HL-60 (cell line): Measurements from ENCODE around the gene TRIM7.

ENCODE experiments used
- DNase-seq, 2 experiments: peaks; one replicate each; pipeline ENCODE4 v3.0.0-alpha.2; 2010 to 2020; ENCODE audit warnings: low read depth in 1 of 2, low spot score in 1 of 2
- H3K27ac ChIP-seq: fragments of 250-450 bp; sonication (Bioruptor Pico); replicated peaks from 2 replicates; pipeline ENCODE4 v1.5.1; 2020; ENCODE audit warnings: mild to moderate bottlenecking, moderate library complexity
- H3K27me3 ChIP-seq: fragments of 250-450 bp; sonication (Bioruptor Pico); 2 replicates; pipeline ENCODE4 v1.5.1; 2021; ENCODE audit warnings: mild to moderate bottlenecking, moderate library complexity; ENCODE audit not compliant: insufficient read depth, poor library complexity, severe bottlenecking
- H3K4me3 ChIP-seq: replicated peaks from 2 replicates; pipeline ENCODE4 v1.5.1; 2011; ENCODE audit warnings: mild to moderate bottlenecking, control low read depth, low read length; ENCODE audit not compliant: insufficient read depth
- CTCF ChIP-seq: IDR thresholded peaks from one replicate; pipeline ENCODE4 v1.5.1; 2011; ENCODE audit warnings: low read length, control low read depth, inconsistent platforms; ENCODE audit not compliant: insufficient read depth
- GABPA ChIP-seq: IDR thresholded peaks from 2 replicates; pipeline ENCODE4 v1.6.1; 2012; ENCODE audit warnings: low read depth
- POLR2AphosphoS5 ChIP-seq: IDR thresholded peaks from 2 replicates; pipeline ENCODE4 v1.6.1; 2012; ENCODE audit warnings: low read depth
- REST ChIP-seq: IDR thresholded peaks from 2 replicates; pipeline ENCODE4 v1.6.1; 2012; ENCODE audit warnings: low read depth; ENCODE audit not compliant: insufficient replicate concordance
- SPI1 ChIP-seq: IDR thresholded peaks from 2 replicates; pipeline ENCODE4 v1.6.1; 2012; ENCODE audit warnings: low read depth, mild to moderate bottlenecking, borderline replicate concordance

TRIM7 gene

GRCh38 chr5:181222630-181223057 is 17.6 kb upstream of the TRIM7 start:
- no peaks in the 10 kb centered on the region for H3K27me3 ChIP-seq
- TF ChIP-seq CTCF (no peak), POLR2AphosphoS5 (no peak), REST (no peak), SPI1 (no peak), GABPA (no peak)
- peak overlapping the region; percentile 68 for H3K4me3 ChIP-seq
- no peak for DNase-seq
- peak overlapping the region; percentile 97 for H3K27ac ChIP-seq

- H3K27me3 ChIP-seq: no peaks in the 10 kb centered on the region
- peak overlapping the region; percentile 97 for H3K27ac ChIP-seq
- TF ChIP-seq POLR2AphosphoS5 (peak; percentile 35), CTCF (no peak), GABPA (peak; percentile 56)
- peak; percentile 92 to 95 for DNase-seq
- H3K4me3 ChIP-seq: peak overlapping the region; percentile 68
Measured at GRCh38 chr5:181221792-181222629, 17.0 kb upstream of the TRIM7 start.

GRCh38 chr5:181221105-181221791 is 16.3 kb upstream of the TRIM7 start:
- Histone ChIP-seq H3K27me3 (no peaks in the 10 kb centered on the region), H3K27ac (peak overlapping the region; percentile 97), H3K4me3 (peak overlapping the region; percentile 17)
- DNase-seq: no peak
- no peak for TF ChIP-seq REST
- TF ChIP-seq CTCF: no peak
- no peak for TF ChIP-seq SPI1
- no peak for TF ChIP-seq GABPA
- no peak for TF ChIP-seq POLR2AphosphoS5
